CD4-positive, CD25-positive, alpha-beta regulatory T cell (primary cell): ENCODE measurements around the gene CALR3. TPM values are rescaled to one million over a fixed set of nuclear protein-coding genes. Genes with fewer than 3 reads are reported as not detected.

Source experiments
- ATAC-seq, 2 donors: fragments of 150-1000 bp; cut with Tn5 transposase; one replicate each; pipeline ENCODE4 v1.10.0; 2021; ENCODE audit warnings: low read depth in 2 of 2, moderate number of reproducible peaks in 2 of 2, moderate library complexity in 1 of 2
- DNase-seq, 3 donors: peaks; one replicate each; pipeline versions ENCODE4 v3.0.0 to v3.0.0-alpha.2; 2012 to 2022; ENCODE audit warnings: mixed read lengths in 1 of 3
- H3K27ac ChIP-seq: one replicate; pipeline ENCODE4 v1.7.0; 2013; ENCODE audit warnings: mild to moderate bottlenecking, low read length; ENCODE audit not compliant: insufficient read depth, poor library complexity, severe bottlenecking
- H3K27me3 ChIP-seq: one replicate; pipeline ENCODE4 v1.7.0; 2013; ENCODE audit warnings: low read length; ENCODE audit not compliant: control insufficient read depth, insufficient read depth
- H3K36me3 ChIP-seq: one replicate; pipeline ENCODE4 v1.7.0; 2013; ENCODE audit warnings: mild to moderate bottlenecking, low read length, moderate library complexity; ENCODE audit not compliant: control insufficient read depth, insufficient read depth
- H3K4me1 ChIP-seq: 2 replicates; pipeline ENCODE4 v1.7.0; 2013; ENCODE audit warnings: mild to moderate bottlenecking, low read length; ENCODE audit not compliant: insufficient read depth, control insufficient read depth, poor library complexity, severe bottlenecking
- H3K4me3 ChIP-seq: one replicate; pipeline ENCODE4 v1.7.0; 2013; ENCODE audit warnings: low read depth, mild to moderate bottlenecking, low read length, moderate library complexity
- H3K9me3 ChIP-seq, 2 experiments: 1 replicate in 1 of 2; 2 replicates in 1 of 2; pipeline ENCODE4 v1.7.0; 2013; ENCODE audit warnings: low read length in 2 of 2, mild to moderate bottlenecking in 1 of 2, moderate library complexity in 1 of 2; ENCODE audit not compliant: control insufficient read depth in 2 of 2
- H3K27ac Mint-ChIP-seq, 3 donors: one replicate each; pipeline ENCODE4 v1.8.0; 2020 to 2022; ENCODE audit warnings: mild to moderate bottlenecking in 3 of 3, mixed read lengths in 3 of 3, moderate library complexity in 2 of 3
- H3K27me3 Mint-ChIP-seq: one replicate; pipeline ENCODE4 v1.8.0; 2022; ENCODE audit warnings: mild to moderate bottlenecking, mixed read lengths
- H3K36me3 Mint-ChIP-seq: one replicate; pipeline ENCODE4 v1.8.0; 2020; ENCODE audit warnings: mixed read lengths
- H3K4me1 Mint-ChIP-seq, 4 donors: one replicate each; pipeline ENCODE4 v1.8.0; 2020 to 2022; ENCODE audit warnings: mixed read lengths in 4 of 4, mild to moderate bottlenecking in 1 of 4
- H3K4me3 Mint-ChIP-seq, 4 donors: one replicate each; pipeline ENCODE4 v1.8.0; 2020 to 2022; ENCODE audit warnings: mild to moderate bottlenecking in 4 of 4, mixed read lengths in 4 of 4, moderate library complexity in 3 of 4
- H3K9me3 Mint-ChIP-seq, 7 donors: one replicate each; pipeline ENCODE4 v1.8.0; 2020 to 2022; ENCODE audit warnings: mixed read lengths in 7 of 7, mild to moderate bottlenecking in 3 of 7, moderate library complexity in 2 of 7
- polyA plus RNA-seq, 4 donors: library from polyadenylated mRNA; unstranded; fragments of 300-500 nt; fragmentation: Illumina TruSeq; gene quantifications; one replicate each; pipeline ENCODE4 v1.2.3, GENCODE V29; 2021
- total RNA-seq: library from RNA; stranded (reverse); gene quantifications from one replicate; pipeline ENCODE4 v1.2.3, GENCODE V29; 2022

Gene CALR3
- total and polyA plus RNA-seq, 5 donors from 2014 or later: not detected

- H3K27me3 ChIP-seq: no peaks in the 10 kb centered on the region
- Mint-ChIP-seq H3K4me1 (no peaks in the 10 kb centered on the region), H3K36me3 (peaks cover 11% of the 10 kb centered on the region), H3K27me3 (no peaks in the 10 kb centered on the region), H3K4me3 (no peak overlapping the region), H3K9me3 (no peaks in the 10 kb centered on the region), H3K27ac (no peak overlapping the region)
- H3K27ac ChIP-seq: no peak overlapping the region
- no peaks in the 10 kb centered on the region for H3K4me1 ChIP-seq
- peaks cover 78% of the 10 kb centered on the region for H3K36me3 ChIP-seq
- no peak for ATAC-seq
- H3K4me3 ChIP-seq: no peak overlapping the region
- no peak for DNase-seq
- H3K9me3 ChIP-seq: no peaks in the 10 kb centered on the region
Observed at GRCh38 chr19:16521715-16522289, 25.8 kb upstream of the CALR3 start.

DNA sequence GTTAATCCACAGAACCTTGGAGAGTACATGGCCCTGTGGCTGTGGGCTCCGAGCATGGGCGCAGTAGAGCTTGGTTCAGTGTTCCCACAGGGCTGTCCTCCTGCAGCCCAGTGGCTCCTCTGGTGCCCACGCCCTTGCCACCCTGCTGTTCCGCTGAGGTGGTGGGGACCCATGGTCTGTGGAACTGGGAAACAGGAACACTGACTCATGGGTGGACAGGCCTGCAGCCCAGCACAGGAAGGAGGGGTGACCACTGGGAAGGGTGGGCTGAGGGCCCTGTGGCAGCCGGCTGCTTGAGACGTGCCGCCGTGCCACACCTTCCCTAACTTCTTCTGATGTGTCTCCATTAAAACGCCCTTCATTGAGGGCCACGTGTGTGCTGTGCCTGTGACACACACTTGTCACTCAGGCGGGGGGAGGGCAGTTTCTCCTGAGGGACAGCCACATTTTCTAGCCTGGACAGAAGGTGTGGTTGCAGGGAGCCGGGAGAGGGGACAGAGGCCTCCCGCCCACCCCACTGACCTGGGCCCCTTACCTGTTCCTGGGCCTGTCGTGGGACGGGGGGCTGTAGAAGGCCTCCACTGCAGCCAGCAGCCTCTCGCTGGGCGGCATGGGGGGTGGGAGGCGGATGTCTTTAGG is 25.1 kb upstream of the CALR3 start:
- no peak for DNase-seq
- Mint-ChIP-seq H3K4me1 (no peaks in the 10 kb centered on the region), H3K36me3 (peaks cover 11% of the 10 kb centered on the region), H3K27ac (peak overlapping the region in 1 of 3 donors; percentile 52), H3K9me3 (no peaks in the 10 kb centered on the region), H3K4me3 (no peak overlapping the region), H3K27me3 (no peaks in the 10 kb centered on the region)
- ATAC-seq: no peak
- Histone ChIP-seq H3K27ac (no peak overlapping the region), H3K27me3 (no peaks in the 10 kb centered on the region), H3K4me1 (no peaks in the 10 kb centered on the region), H3K36me3 (peaks cover 71% of the 10 kb centered on the region), H3K4me3 (no peak overlapping the region), H3K9me3 (no peaks in the 10 kb centered on the region)

GRCh38 chr19:16520074-16520973 is 24.4 kb upstream of the CALR3 start:
- no peaks in the 10 kb centered on the region for H3K9me3 ChIP-seq
- DNase-seq (no peak), ATAC-seq (no peak)
- Mint-ChIP-seq H3K36me3 (peaks cover 11% of the 10 kb centered on the region), H3K9me3 (no peaks in the 10 kb centered on the region), H3K4me1 (no peaks in the 10 kb centered on the region), H3K27me3 (no peaks in the 10 kb centered on the region), H3K4me3 (no peak overlapping the region), H3K27ac (peak overlapping the region in 1 of 3 donors; percentile 52)
- H3K36me3 ChIP-seq: peaks cover 68% of the 10 kb centered on the region
- H3K27me3 ChIP-seq: no peaks in the 10 kb centered on the region
- no peaks in the 10 kb centered on the region for H3K4me1 ChIP-seq
- H3K27ac ChIP-seq: no peak overlapping the region
- H3K4me3 ChIP-seq: no peak overlapping the region

DNA sequence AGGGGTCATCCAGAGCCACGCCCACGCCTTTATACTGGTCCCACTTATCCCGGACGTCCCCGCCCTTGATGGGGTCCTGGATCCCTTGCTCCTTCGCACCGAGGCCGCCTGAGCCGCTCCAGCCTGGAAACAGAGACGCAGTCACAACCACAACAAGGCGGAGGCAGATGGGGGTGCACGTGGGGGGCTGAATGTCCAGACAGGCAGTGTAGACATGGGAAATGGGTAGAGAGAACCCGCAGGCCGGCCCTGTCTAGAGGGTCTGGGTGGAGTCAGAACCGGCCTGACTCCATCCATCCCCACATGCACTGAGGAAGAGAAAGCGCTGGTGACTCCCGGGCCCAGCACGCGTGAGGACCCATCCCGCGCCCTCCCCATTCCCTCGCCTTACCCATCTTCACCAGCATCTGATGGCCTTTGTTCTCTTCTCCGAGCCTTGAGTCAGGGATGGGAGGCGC is 23.3 kb upstream of the CALR3 start:
- no peak overlapping the region for H3K27ac ChIP-seq
- Mint-ChIP-seq H3K9me3 (no peaks in the 10 kb centered on the region), H3K36me3 (peaks cover 11% of the 10 kb centered on the region), H3K4me3 (no peak overlapping the region), H3K27me3 (no peaks in the 10 kb centered on the region), H3K27ac (no peak overlapping the region), H3K4me1 (no peaks in the 10 kb centered on the region)
- H3K36me3 ChIP-seq: peaks cover 61% of the 10 kb centered on the region
- H3K4me3 ChIP-seq: no peak overlapping the region
- DNase-seq (no peak), ATAC-seq (no peak)
- no peaks in the 10 kb centered on the region for H3K9me3 ChIP-seq
- no peaks in the 10 kb centered on the region for H3K4me1 ChIP-seq
- H3K27me3 ChIP-seq: no peaks in the 10 kb centered on the region

GRCh38 chr19:16518483-16519229 is 22.7 kb upstream of the CALR3 start:
- no peak overlapping the region for H3K4me3 Mint-ChIP-seq
- H3K27me3 ChIP-seq: no peaks in the 10 kb centered on the region
- H3K27me3 Mint-ChIP-seq: no peaks in the 10 kb centered on the region
- no peaks in the 10 kb centered on the region for H3K9me3 ChIP-seq
- no peak overlapping the region for H3K27ac Mint-ChIP-seq
- no peak overlapping the region for H3K27ac ChIP-seq
- DNase-seq: no peak
- H3K4me3 ChIP-seq: no peak overlapping the region
- H3K4me1 Mint-ChIP-seq: no peaks in the 10 kb centered on the region
- H3K4me1 ChIP-seq: no peaks in the 10 kb centered on the region
- no peak for ATAC-seq
- H3K36me3 Mint-ChIP-seq: peaks cover 11% of the 10 kb centered on the region
- peaks cover 56% of the 10 kb centered on the region for H3K36me3 ChIP-seq
- no peaks in the 10 kb centered on the region for H3K9me3 Mint-ChIP-seq

- Mint-ChIP-seq H3K36me3 (peaks cover 11% of the 10 kb centered on the region), H3K27me3 (no peaks in the 10 kb centered on the region), H3K4me3 (no peak overlapping the region), H3K9me3 (no peaks in the 10 kb centered on the region), H3K27ac (no peak overlapping the region), H3K4me1 (no peaks in the 10 kb centered on the region)
- ATAC-seq (no peak), DNase-seq (no peak)
- Histone ChIP-seq H3K27ac (no peak overlapping the region), H3K9me3 (no peaks in the 10 kb centered on the region), H3K4me3 (no peak overlapping the region), H3K36me3 (peaks cover 50% of the 10 kb centered on the region), H3K27me3 (no peaks in the 10 kb centered on the region), H3K4me1 (no peaks in the 10 kb centered on the region)
Observed at GRCh38 chr19:16518061-16518460, 22.1 kb upstream of the CALR3 start.

GRCh38 chr19:16516923-16517610 is 21.1 kb upstream of the CALR3 start:
- no peaks in the 10 kb centered on the region for H3K4me1 Mint-ChIP-seq
- no peaks in the 10 kb centered on the region for H3K4me1 ChIP-seq
- ATAC-seq (peak in 1 of 2 donors; percentile 23), DNase-seq (no peak)
- no peak overlapping the region for H3K27ac ChIP-seq
- H3K4me3 Mint-ChIP-seq: no peak overlapping the region
- peaks cover 15% of the 10 kb centered on the region for H3K36me3 Mint-ChIP-seq
- H3K9me3 Mint-ChIP-seq: no peaks in the 10 kb centered on the region
- no peak overlapping the region for H3K4me3 ChIP-seq
- no peak overlapping the region for H3K27ac Mint-ChIP-seq
- H3K36me3 ChIP-seq: peaks cover 46% of the 10 kb centered on the region
- no peaks in the 10 kb centered on the region for H3K27me3 ChIP-seq
- H3K27me3 Mint-ChIP-seq: no peaks in the 10 kb centered on the region
- H3K9me3 ChIP-seq: no peaks in the 10 kb centered on the region
